Ovary (tissue), 9 donors: Measurements from ENCODE around the gene MCU. TPM values are rescaled to one million over a fixed set of nuclear protein-coding genes. Genes with fewer than 3 reads are reported as not detected.
"Not testable (repeated sequence)": the region's sequence is repeated elsewhere in the genome, so short reads cannot be mapped to it uniquely, and the experiment has no call there.

Source experiments
- DNase-seq, 5 donors: peaks; one replicate each; pipeline ENCODE4 v3.0.0-alpha.2; 2019 to 2020
- H3K27ac ChIP-seq, 2 donors: fragments of 200-600 bp; one replicate each; pipeline versions ENCODE4 v1.5.1 to v1.8.0; 2019 to 2022
- H3K27me3 ChIP-seq: fragments of 200-600 bp; one replicate; pipeline ENCODE4 v1.8.0; 2022
- H3K36me3 ChIP-seq: fragments of 200-600 bp; sonication (generic); one replicate; pipeline ENCODE4 v1.5.1; 2019
- H3K4me1 ChIP-seq: one replicate; pipeline ENCODE4 v1.8.1; 2013; ENCODE audit warnings: mild to moderate bottlenecking, moderate library complexity; ENCODE audit not compliant: insufficient read depth
- H3K4me3 ChIP-seq: fragments of 200-600 bp; sonication (generic); one replicate; pipeline ENCODE4 v1.5.1; 2017
- H3K9me3 ChIP-seq, 2 donors: fragments of 200-600 bp in 1 of 2; sonication (generic) in 1 of 2; one replicate each; pipeline versions ENCODE4 v1.5.1 to v1.8.1; 2013 to 2019; ENCODE audit warnings: mild to moderate bottlenecking in 1 of 2, moderate library complexity in 1 of 2
- EP300 ChIP-seq: sonication (generic); formaldehyde crosslinking; IDR thresholded peaks from one replicate; pipeline ENCODE4 v1.6.1; 2017; ENCODE audit warnings: antibody characterized with exemption
- POLR2A ChIP-seq: fragments of 450-650 bp; IDR thresholded peaks from one replicate; pipeline ENCODE4 v1.6.1; 2017; ENCODE audit warnings: antibody characterized with exemption, mild to moderate bottlenecking, moderate library complexity
- WGBS, 3 donors: extraction: QIAGEN DNeasy Blood & Tissue Kit in 1 of 3; methylation state at CpG; one replicate each; pipeline versions ENCODE4 v1.1.5 to v1.1.7; 2013 to 2017; 5-methylcytosine and 5-hydroxymethylcytosine counted together
- intact Hi-C, 4 donors: fragments of 100-400 bp; cut with DNase I; formaldehyde crosslinking; loops; one replicate each; pipeline versions ENCODE4 v1.11.0 to v1.15.1; 2022 to 2023
- polyA plus RNA-seq, 2 donors: library from polyadenylated mRNA; stranded (reverse); fragments of 200-250 nt in 1 of 2; fragments of 350-450 nt in 1 of 2; fragmentation: Illumina TruSeq in 1 of 2; extraction: RNeasy Lipid Tissue Mini Kit (QIAGEN cat#74804) in 1 of 2; gene quantifications; one replicate each; pipeline ENCODE4 v1.2.3, GENCODE V29; 2013 to 2014
- total RNA-seq, 7 donors: library from RNA; depleted of rRNA in 2 of 7; stranded (reverse); fragments of >200 nt in 2 of 7; fragmentation: NEBNext Ultra II Directional in 3 of 7; extraction: Animal tissue kit (Norgen Biotek cat#: 25700) in 3 of 7; gene quantifications; one replicate each; pipeline versions ENCODE4 v1.1.0 to v1.2.4, GENCODE V29; 2016 to 2023
- TF ChIP-seq, protein P1 (sequence below), 3 donors: fragments of 450-650 bp in 2 of 3; fragments of 200-600 bp in 1 of 3; IDR thresholded peaks; one replicate each; pipeline versions ENCODE4 v1.5.1 to v1.8.0; 2016 to 2022; ENCODE audit warnings: antibody characterized with exemption in 3 of 3, mild to moderate bottlenecking in 1 of 3
- donor health status: DM: no; HTN: no; CAD: no; lungs with moderate emphysema.
- donor health status: DM: no; HTN: no; CAD: no.
- donor health status: Bipolar disorder and iron deficiency.
- donor health status: DM: yes; HTN: yes; CAD: no.
- donor health status: DM: no; HTN: no; CAD: no.
- donor health status: DM: yes; HTN: yes; CAD: no.

Gene MCU
- total and polyA plus RNA-seq, 9 donors, result 10.3 to 27.1 (median 12.8) TPM

DNA sequence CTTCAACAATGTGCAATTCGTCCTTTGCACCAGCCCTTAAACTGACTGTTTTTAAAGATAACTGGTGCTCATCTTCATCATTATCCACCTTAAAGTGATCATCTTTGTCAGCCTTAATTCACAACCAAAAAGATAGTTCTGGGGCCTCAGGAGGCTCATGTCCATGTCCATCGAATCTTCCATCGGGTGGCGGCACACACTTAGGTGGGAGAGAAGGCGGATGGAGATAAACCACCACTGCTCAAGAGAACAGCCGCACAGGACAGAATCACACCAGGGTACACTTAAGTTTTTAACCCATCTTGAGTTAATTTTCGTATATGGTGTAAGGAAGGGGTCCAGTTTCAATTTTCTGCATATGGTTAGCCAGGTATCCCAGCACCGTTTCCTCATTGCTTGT is 226.4 kb downstream of the MCU start:
- TF ChIP-seq EP300 (no peak), POLR2A (no peak)
- TF ChIP-seq, protein P1, sequence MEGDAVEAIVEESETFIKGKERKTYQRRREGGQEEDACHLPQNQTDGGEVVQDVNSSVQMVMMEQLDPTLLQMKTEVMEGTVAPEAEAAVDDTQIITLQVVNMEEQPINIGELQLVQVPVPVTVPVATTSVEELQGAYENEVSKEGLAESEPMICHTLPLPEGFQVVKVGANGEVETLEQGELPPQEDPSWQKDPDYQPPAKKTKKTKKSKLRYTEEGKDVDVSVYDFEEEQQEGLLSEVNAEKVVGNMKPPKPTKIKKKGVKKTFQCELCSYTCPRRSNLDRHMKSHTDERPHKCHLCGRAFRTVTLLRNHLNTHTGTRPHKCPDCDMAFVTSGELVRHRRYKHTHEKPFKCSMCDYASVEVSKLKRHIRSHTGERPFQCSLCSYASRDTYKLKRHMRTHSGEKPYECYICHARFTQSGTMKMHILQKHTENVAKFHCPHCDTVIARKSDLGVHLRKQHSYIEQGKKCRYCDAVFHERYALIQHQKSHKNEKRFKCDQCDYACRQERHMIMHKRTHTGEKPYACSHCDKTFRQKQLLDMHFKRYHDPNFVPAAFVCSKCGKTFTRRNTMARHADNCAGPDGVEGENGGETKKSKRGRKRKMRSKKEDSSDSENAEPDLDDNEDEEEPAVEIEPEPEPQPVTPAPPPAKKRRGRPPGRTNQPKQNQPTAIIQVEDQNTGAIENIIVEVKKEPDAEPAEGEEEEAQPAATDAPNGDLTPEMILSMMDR (IDR thresholded peaks at IDR 0.05), result no peak
- no peak overlapping the region for H3K27ac ChIP-seq
- no peaks in the 10 kb centered on the region for H3K27me3 ChIP-seq
- H3K9me3 ChIP-seq, result no peaks in the 10 kb centered on the region
- H3K4me1 ChIP-seq, result no peaks in the 10 kb centered on the region
- intact Hi-C loops, result no loop called here
- 94 to 98% (median 95%) methylated on average over 8 of the region's 8 CpGs for WGBS, 3 donors
- no peak for DNase-seq
- H3K36me3 ChIP-seq, result no peaks in the 10 kb centered on the region
- no peak overlapping the region for H3K4me3 ChIP-seq

DNA sequence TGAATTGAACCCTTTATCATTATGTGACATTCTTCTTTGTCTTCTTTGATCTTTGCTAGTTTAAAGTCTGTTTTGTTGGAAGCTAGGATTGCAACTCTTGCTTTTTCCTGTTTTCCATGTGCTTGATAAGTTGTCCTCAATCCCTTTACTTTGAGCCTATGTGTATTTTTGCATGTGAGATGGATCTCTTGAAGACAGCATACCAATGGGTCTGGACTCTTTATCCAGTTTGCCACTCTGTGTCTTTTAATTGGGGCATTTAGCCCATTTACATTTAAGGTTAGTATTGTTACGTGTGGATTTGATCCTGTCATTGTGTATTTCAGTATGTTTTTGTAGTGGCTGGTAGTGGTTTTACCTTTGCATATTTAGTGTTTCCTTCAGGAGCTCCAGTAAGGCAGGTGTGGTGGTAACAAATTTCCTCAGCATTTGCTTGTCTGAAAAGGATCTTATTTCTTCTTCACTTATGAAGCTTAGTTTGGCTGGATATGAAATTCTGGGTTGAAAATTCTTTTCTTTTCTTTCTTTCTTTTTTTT is 229.3 kb downstream of the MCU start:
- 91 to 97% (median 95%) methylated on average over 1 of the region's 1 CpG for WGBS, 3 donors
- H3K9me3 ChIP-seq, H3K4me3 ChIP-seq, H3K36me3 ChIP-seq, H3K4me1 ChIP-seq, H3K27me3 ChIP-seq, DNase-seq, intact Hi-C loops, H3K27ac ChIP-seq: not testable (repeated sequence)

DNA sequence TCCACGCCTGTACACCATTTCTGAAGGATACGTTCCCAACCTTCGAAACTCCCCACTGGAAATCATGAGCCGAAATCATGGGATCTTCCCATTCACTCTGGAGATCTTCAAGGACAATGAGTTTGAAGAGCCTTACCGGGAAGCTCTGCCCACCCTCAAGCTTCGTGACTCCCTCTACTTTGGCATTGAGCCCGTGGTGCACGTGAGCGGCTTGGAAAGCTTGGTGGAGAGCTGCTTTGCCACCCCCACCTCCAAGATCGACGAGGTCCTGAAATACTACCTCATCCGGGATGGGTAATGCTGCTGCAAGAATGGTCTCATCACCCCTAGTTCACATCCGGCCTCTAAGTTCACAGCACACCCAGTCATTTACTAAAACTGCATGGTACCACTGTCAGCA is 232.4 kb downstream of the MCU start:
- no peak for DNase-seq
- no peak overlapping the region for H3K27ac ChIP-seq
- WGBS, 3 donors, result 91 to 94% (median 94%) methylated on average over 13 of the region's 13 CpGs
- intact Hi-C loops, result no loop called here
- H3K9me3 ChIP-seq, result no peaks in the 10 kb centered on the region
- TF ChIP-seq EP300 (no peak), POLR2A (no peak)
- TF ChIP-seq, protein P1 (IDR thresholded peaks at IDR 0.05), result no peak
- H3K27me3 ChIP-seq, result no peaks in the 10 kb centered on the region
- no peak overlapping the region for H3K4me3 ChIP-seq
- no peaks in the 10 kb centered on the region for H3K36me3 ChIP-seq
- no peaks in the 10 kb centered on the region for H3K4me1 ChIP-seq

DNA sequence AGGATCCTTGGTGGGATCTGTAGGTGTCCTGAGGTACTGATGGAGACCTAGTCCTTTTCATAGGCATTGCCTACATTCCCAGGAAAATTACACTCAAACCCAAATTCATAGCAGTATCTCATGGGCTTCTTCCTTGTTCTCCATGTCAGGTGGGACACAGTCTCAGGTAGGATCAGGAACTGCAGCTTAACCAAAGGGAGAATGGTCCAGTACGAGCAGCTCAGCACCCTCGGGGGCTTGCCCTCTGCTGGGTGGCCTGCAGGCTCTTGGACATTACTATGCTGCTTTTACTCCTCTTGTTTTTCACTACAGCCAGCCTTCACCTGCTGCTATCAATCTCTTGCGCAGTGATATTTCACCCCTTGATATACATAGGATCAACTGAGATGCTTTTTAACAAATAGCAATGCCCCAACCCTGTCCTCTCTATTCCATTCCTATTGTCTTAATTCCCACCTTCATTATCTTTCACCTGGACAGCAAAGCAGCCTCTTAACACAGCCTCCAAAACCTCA is 234.1 kb downstream of the MCU start:
- no peaks in the 10 kb centered on the region for H3K36me3 ChIP-seq
- TF ChIP-seq EP300 (no peak), POLR2A (no peak)
- TF ChIP-seq, protein P1 (IDR thresholded peaks at IDR 0.05), result no peak
- H3K27me3 ChIP-seq, result no peaks in the 10 kb centered on the region
- 91 to 97% (median 93%) methylated on average over 3 of the region's 3 CpGs for WGBS, 3 donors
- no peaks in the 10 kb centered on the region for H3K9me3 ChIP-seq
- no peak for DNase-seq
- no peak overlapping the region for H3K27ac ChIP-seq
- H3K4me1 ChIP-seq, result no peaks in the 10 kb centered on the region
- H3K4me3 ChIP-seq, result no peak overlapping the region
- intact Hi-C loops, result no loop called here

DNA sequence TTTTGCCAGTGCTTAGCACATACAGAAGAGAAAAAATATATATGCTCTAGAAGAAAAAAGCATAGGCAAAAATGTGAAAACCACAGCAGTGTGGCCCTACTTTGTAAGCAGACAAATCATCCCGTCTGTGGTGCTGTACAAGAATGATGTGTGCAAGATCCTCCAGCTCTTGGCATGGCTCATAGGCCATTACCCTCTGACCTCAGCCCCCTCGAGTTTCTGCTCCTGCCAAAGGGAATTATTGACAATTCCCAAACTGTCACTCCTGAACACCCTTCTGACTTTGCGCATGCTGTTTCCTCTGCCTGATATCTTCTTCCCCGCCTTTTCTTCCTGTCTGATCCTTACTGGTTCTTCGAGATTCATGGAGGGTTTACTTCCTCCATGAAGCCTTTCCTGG is 235.5 kb downstream of the MCU start:
- WGBS, 3 donors, result 78 to 79% (median 79%) methylated on average over 5 of the region's 5 CpGs
- DNase-seq, result no peak
- TF ChIP-seq POLR2A, result no peak
- TF ChIP-seq, protein P1 (IDR thresholded peaks at IDR 0.05), result no peak
- TF ChIP-seq EP300, result no peak

More for the DNA sequence above, 235.5 kb downstream of the MCU start:
- intact Hi-C loops, result no loop called here
- Histone ChIP-seq H3K4me1 (no peaks in the 10 kb centered on the region), H3K4me3 (no peak overlapping the region), H3K36me3 (no peaks in the 10 kb centered on the region), H3K9me3 (no peaks in the 10 kb centered on the region), H3K27ac (no peak overlapping the region), H3K27me3 (no peaks in the 10 kb centered on the region)
